Femur (tissue), 1 donor: ENCODE results near the gene FOSB.
"Not testable (repeated sequence)": the region's sequence is repeated elsewhere in the genome, so short reads cannot be mapped to it uniquely, and the experiment has no call there.

Source experiments
- DNase-seq: peaks from one replicate; pipeline ENCODE4 v3.0.0-alpha.2; 2017

Gene FOSB

GRCh38 chr19:45467456-45468158 is at the start of gene FOSB:
Gene FOSB, plus strand, starts transcription at chr19:45467996. Its CDS starts 591 bp downstream, at chr19:45468587.
- DNase-seq, result peak; percentile 96

GRCh38 chr19:45418802-45419201 is 49.0 kb upstream of the FOSB start:
- no peak for DNase-seq

- DNase-seq, result no peak
Observed at GRCh38 chr19:45419396-45419795, 48.4 kb upstream of the FOSB start.

- no peak for DNase-seq
Observed at GRCh38 chr19:45419895-45420294, 47.9 kb upstream of the FOSB start.

GRCh38 chr19:45420356-45420755 is 47.4 kb upstream of the FOSB start:
- DNase-seq, result no peak

GRCh38 chr19:45420871-45421270 is 46.9 kb upstream of the FOSB start:
- DNase-seq, result no peak

GRCh38 chr19:45421947-45422498 is 45.8 kb upstream of the FOSB start:
- DNase-seq, result no peak

- DNase-seq, result no peak
Observed at GRCh38 chr19:45423033-45423588, 44.7 kb upstream of the FOSB start.

- peak; percentile 95 for DNase-seq
Observed at GRCh38 chr19:45423589-45424190, 44.1 kb upstream of the FOSB start, which contains the start of gene ERCC1. Gene ERCC1, minus strand, starts transcription at chr19:45423917. Its CDS starts 543 bp downstream, at chr19:45423374.

- DNase-seq, result peak; percentile 73
Observed at GRCh38 chr19:45424191-45425058, 43.4 kb upstream of the FOSB start.

GRCh38 chr19:45428384-45429231 is 39.2 kb upstream of the FOSB start:
- DNase-seq, result peak; percentile 82

GRCh38 chr19:45429896-45430295 is 37.9 kb upstream of the FOSB start:
- DNase-seq, result not testable (repeated sequence)

- not testable (repeated sequence) for DNase-seq
Observed at GRCh38 chr19:45431008-45431407, 36.8 kb upstream of the FOSB start.

GRCh38 chr19:45432543-45432942 is 35.3 kb upstream of the FOSB start:
- not testable (repeated sequence) for DNase-seq

GRCh38 chr19:45437328-45437727 is 30.5 kb upstream of the FOSB start:
- DNase-seq, result no peak

GRCh38 chr19:45439190-45439568 is 28.6 kb upstream of the FOSB start:
- no peak for DNase-seq

- DNase-seq, result peak; percentile 89
Observed at GRCh38 chr19:45439569-45440258, 28.1 kb upstream of the FOSB start.

- DNase-seq, result no peak
Observed at GRCh38 chr19:45440259-45440638, 27.5 kb upstream of the FOSB start.

- no peak for DNase-seq
Observed at GRCh38 chr19:45440873-45441654, 26.7 kb upstream of the FOSB start.

GRCh38 chr19:45442408-45442777 is 25.4 kb upstream of the FOSB start:
- no peak for DNase-seq
